Breast epithelium (tissue), 3 donors: ENCODE data around the gene MYRF.

ENCODE experiments used
- CTCF ChIP-seq, 3 donors: fragments of 450-650 bp; IDR thresholded peaks; one replicate each; pipeline ENCODE4 v1.5.1; 2016 to 2017; ENCODE audit warnings: antibody characterized with exemption in 3 of 3, mild to moderate bottlenecking in 3 of 3, moderate library complexity in 3 of 3
- POLR2A ChIP-seq: fragments of 450-650 bp; IDR thresholded peaks from one replicate; pipeline ENCODE4 v1.6.1; 2016; ENCODE audit warnings: antibody characterized with exemption, mild to moderate bottlenecking, moderate library complexity
- POLR2AphosphoS5 ChIP-seq, 3 donors: sonication (generic); formaldehyde crosslinking; IDR thresholded peaks; one replicate each; pipeline ENCODE4 v1.6.1; 2017; ENCODE audit warnings: antibody characterized with exemption in 3 of 3

GRCh38 chr11:61724437-61724836 lies 28.0 kb upstream of the MYRF start:
- TF ChIP-seq POLR2A (no peak), CTCF (IDR thresholded peaks at IDR 0.05) (no peak), POLR2AphosphoS5 (IDR thresholded peaks at IDR 0.05) (no peak)
